Measurements from ENCODE around the gene DMAC2L.

DNA sequence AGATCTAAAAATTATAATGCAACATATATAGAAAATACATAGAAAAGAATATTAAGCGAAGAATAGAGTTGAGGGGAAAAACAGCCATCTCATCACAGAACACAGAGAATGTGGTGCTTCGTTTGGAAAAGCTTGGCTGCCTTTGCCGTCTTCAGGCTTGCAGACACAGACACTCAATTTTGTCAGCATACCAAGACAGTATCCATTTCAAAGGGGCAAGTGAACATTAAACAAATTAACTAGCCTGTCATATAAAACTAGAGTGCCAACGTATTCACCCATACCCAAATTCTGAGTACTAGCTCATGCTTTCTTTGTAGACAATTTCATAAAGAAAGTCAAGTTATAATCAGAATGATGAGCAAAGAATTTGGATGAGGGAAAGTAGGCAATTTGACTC lies 40.5 kb downstream of the DMAC2L start:
- TF ChIP-seq, protein P1, sequence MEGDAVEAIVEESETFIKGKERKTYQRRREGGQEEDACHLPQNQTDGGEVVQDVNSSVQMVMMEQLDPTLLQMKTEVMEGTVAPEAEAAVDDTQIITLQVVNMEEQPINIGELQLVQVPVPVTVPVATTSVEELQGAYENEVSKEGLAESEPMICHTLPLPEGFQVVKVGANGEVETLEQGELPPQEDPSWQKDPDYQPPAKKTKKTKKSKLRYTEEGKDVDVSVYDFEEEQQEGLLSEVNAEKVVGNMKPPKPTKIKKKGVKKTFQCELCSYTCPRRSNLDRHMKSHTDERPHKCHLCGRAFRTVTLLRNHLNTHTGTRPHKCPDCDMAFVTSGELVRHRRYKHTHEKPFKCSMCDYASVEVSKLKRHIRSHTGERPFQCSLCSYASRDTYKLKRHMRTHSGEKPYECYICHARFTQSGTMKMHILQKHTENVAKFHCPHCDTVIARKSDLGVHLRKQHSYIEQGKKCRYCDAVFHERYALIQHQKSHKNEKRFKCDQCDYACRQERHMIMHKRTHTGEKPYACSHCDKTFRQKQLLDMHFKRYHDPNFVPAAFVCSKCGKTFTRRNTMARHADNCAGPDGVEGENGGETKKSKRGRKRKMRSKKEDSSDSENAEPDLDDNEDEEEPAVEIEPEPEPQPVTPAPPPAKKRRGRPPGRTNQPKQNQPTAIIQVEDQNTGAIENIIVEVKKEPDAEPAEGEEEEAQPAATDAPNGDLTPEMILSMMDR (IDR thresholded peaks at IDR 0.05): no peak
- TF ChIP-seq POLR2AphosphoS5 (IDR thresholded peaks at IDR 0.05) (peak in 1 of 4 donors; percentile 44), POLR2A (IDR thresholded peaks at IDR 0.05) (no peak)
